ENCODE measurements around the gene PRKCI. TPM values are rescaled to one million over a fixed set of nuclear protein-coding genes. Genes with fewer than 3 reads are reported as not detected.

The PRKCI gene
- total and polyA plus RNA-seq, 9 of the 15 experiments (the other 6 are each of a cell fraction or from before 2014, with no cell fraction given) = 10.5 to 43.2 (median 31.4) TPM

GRCh38 chr3:170180079-170180907 lies 41.9 kb upstream of the PRKCI start (continued):
- no peak for TF ChIP-seq XRCC3 (IDR thresholded peaks at IDR 0.05)
- TF ChIP-seq STAT5A (IDR thresholded peaks at IDR 0.05; ENCODE audit: borderline replicate concordance, low read length) = no peak
- no peak for TF ChIP-seq ZNF253 (CRISPR knock-in tag; conservative IDR thresholded peaks at IDR 0.05)
- no peak for TF ChIP-seq KLF13 (tag; IDR thresholded peaks at IDR 0.05; ENCODE audit: borderline replicate concordance, low read depth)
- TF ChIP-seq ZNF384 (IDR thresholded peaks at IDR 0.05; ENCODE audit: low read depth, low read length) = peak; percentile 45
- TF ChIP-seq, protein P1, sequence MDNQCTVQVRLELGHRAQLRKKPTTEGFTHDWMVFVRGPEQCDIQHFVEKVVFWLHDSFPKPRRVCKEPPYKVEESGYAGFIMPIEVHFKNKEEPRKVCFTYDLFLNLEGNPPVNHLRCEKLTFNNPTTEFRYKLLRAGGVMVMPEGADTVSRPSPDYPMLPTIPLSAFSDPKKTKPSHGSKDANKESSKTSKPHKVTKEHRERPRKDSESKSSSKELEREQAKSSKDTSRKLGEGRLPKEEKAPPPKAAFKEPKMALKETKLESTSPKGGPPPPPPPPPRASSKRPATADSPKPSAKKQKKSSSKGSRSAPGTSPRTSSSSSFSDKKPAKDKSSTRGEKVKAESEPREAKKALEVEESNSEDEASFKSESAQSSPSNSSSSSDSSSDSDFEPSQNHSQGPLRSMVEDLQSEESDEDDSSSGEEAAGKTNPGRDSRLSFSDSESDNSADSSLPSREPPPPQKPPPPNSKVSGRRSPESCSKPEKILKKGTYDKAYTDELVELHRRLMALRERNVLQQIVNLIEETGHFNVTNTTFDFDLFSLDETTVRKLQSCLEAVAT (IDR thresholded peaks at IDR 0.05) = no peak
- TF ChIP-seq, protein P2, sequence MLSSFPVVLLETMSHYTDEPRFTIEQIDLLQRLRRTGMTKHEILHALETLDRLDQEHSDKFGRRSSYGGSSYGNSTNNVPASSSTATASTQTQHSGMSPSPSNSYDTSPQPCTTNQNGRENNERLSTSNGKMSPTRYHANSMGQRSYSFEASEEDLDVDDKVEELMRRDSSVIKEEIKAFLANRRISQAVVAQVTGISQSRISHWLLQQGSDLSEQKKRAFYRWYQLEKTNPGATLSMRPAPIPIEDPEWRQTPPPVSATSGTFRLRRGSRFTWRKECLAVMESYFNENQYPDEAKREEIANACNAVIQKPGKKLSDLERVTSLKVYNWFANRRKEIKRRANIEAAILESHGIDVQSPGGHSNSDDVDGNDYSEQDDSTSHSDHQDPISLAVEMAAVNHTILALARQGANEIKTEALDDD (IDR thresholded peaks at IDR 0.05) = peak; percentile 55
- TF ChIP-seq RHOXF2B (CRISPR knock-in tag; conservative IDR thresholded peaks at IDR 0.05) = no peak
- TF ChIP-seq KDM1A (IDR thresholded peaks at IDR 0.05) = no peak
- no peak for TF ChIP-seq SPI1 (IDR thresholded peaks at IDR 0.05; ENCODE audit: borderline replicate concordance, low read depth, low read length)
- no peak for TF ChIP-seq U2AF2 (optimal IDR thresholded peaks at IDR 0.05; ENCODE audit: low read depth, low read length)
- TF ChIP-seq SRSF9 (IDR thresholded peaks at IDR 0.05; ENCODE audit: borderline replicate concordance, low read depth, low read length) = no peak
- no peak for TF ChIP-seq FOXP1 (CRISPR knock-in tag; IDR thresholded peaks at IDR 0.05)
- TF ChIP-seq NCOR1 (IDR thresholded peaks at IDR 0.05) = no peak
- no peak for TF ChIP-seq NRF1 (conservative IDR thresholded peaks at IDR 0.05 in 1 of 2, IDR thresholded peaks at IDR 0.05 in 1 of 2)
- peak; percentile 8; the same call in 1 of the 2 replicates for TF ChIP-seq ZNF316 (IDR thresholded peaks at IDR 0.05)
- no peak for TF ChIP-seq BRD9 (IDR thresholded peaks at IDR 0.05; ENCODE audit: low read depth, partially characterized antibody)
- no peak for TF ChIP-seq SOX6 (IDR thresholded peaks at IDR 0.05)
- no peak for TF ChIP-seq PRPF4 (IDR thresholded peaks at IDR 0.05; ENCODE audit: insufficient read depth, low read depth, low read length, poor library complexity, severe bottlenecking)
- no peak for TF ChIP-seq ETV1 (tag; conservative IDR thresholded peaks at IDR 0.05; ENCODE audit: low read depth)
- no peak for TF ChIP-seq PCBP1 (IDR thresholded peaks at IDR 0.05; ENCODE audit: low read depth, low read length, poor library complexity, severe bottlenecking)
- TF ChIP-seq, protein P3, sequence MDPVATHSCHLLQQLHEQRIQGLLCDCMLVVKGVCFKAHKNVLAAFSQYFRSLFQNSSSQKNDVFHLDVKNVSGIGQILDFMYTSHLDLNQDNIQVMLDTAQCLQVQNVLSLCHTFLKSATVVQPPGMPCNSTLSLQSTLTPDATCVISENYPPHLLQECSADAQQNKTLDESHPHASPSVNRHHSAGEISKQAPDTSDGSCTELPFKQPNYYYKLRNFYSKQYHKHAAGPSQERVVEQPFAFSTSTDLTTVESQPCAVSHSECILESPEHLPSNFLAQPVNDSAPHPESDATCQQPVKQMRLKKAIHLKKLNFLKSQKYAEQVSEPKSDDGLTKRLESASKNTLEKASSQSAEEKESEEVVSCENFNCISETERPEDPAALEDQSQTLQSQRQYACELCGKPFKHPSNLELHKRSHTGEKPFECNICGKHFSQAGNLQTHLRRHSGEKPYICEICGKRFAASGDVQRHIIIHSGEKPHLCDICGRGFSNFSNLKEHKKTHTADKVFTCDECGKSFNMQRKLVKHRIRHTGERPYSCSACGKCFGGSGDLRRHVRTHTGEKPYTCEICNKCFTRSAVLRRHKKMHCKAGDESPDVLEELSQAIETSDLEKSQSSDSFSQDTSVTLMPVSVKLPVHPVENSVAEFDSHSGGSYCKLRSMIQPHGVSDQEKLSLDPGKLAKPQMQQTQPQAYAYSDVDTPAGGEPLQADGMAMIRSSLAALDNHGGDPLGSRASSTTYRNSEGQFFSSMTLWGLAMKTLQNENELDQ (CRISPR knock-in tag; IDR thresholded peaks at IDR 0.05; ENCODE audit: borderline replicate concordance) = no peak

All from K562 (cell line).